ENCODE measurements around the gene OR51M1. TPM values are rescaled to one million over a fixed set of nuclear protein-coding genes. Genes with fewer than 3 reads are reported as not detected.
"Not testable (repeated sequence)": the region's sequence is repeated elsewhere in the genome, so short reads cannot be mapped to it uniquely, and the experiment has no call there.

Gene OR51M1, protein sequence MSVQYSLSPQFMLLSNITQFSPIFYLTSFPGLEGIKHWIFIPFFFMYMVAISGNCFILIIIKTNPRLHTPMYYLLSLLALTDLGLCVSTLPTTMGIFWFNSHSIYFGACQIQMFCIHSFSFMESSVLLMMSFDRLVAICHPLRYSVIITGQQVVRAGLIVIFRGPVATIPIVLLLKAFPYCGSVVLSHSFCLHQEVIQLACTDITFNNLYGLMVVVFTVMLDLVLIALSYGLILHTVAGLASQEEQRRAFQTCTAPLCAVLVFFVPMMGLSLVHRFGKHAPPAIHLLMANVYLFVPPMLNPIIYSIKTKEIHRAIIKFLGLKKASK
- not detected for polyA plus RNA-seq (ENCODE audit: insufficient read length in 4 of 4)

DNA sequence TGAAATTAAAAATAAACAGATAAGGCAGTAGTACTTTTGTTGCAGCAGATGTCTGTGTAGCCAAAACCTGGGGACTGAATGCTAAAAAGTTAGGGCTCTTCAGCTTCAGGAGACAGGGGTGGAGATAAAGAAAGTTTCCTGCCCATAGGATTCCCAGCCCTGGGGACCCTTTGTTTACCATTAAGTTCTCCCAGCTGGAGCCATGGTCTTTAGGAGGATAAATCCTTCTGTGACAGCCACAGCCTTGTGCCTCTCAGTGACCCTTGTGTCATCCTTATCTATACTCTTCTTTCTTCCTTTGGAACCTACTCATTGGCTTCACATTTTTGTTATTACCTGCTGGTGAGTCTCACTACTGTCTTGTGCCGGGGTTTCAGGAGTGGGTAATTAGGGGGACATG is at the start of gene OR51M1:
OR51M1 (plus strand) TSS at position 237 of the 400 bp plus-strand sequence. CDS start 5,587 bp downstream, outside the sequence.
- no peak for DNase-seq (ENCODE audit: low read depth in 4 of 4, low spot score in 3 of 4)

- no peak for DNase-seq (ENCODE audit: low read depth in 4 of 4, low spot score in 3 of 4)
Measured at GRCh38 chr11:5335170-5335569, 48.4 kb upstream of the OR51M1 start.

GRCh38 chr11:5336331-5336730 is 47.3 kb upstream of the OR51M1 start:
- DNase-seq (ENCODE audit: low read depth in 4 of 4, low spot score in 3 of 4), result no peak

DNA sequence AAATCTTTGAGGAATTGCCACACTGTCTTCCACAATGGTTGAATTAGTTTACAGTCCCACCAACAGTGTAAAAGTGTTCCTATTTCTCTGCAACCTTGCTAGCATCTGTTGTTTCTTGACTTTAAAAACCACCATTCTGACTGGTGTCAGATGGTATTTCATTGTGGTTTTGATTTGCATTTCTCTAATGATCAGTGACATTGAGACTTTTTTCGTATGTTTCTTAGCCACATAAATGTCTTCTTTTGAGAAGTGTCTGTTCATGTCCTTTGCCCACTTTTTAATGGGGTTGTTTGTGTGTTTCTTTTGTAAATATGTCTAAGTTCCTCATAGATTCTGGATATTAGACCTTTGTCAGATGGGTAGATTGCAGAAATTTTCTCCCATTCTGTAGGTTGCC is 46.4 kb upstream of the OR51M1 start:
- DNase-seq (ENCODE audit: low read depth in 4 of 4, low spot score in 3 of 4), result not testable (repeated sequence)

DNA sequence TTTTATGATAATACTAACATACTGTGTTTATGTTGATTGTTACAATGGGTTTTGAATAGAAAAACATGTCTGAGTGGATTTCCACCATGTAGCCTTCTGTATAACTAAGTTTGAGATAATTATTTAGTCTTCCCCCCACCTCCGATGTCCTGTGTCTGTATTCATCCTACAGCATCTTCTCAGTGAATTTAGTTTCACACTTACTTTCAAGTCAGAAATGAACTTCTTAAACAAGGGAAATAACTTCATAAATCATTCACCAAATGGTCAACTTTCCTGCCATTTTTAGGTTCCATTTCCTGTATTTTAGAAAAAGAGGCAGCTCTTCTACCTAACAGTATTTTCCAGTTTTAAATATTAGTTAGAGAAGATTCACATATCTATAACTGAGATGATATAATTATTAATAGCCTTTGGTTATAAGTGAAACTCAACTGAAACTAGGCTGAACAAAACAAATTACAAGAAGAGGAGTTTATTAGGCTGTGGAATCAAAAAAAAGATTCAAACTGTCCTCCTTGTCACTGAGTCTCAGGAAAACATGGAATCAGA is 43.8 kb upstream of the OR51M1 start:
- DNase-seq (ENCODE audit: low read depth in 4 of 4, low spot score in 3 of 4), result no peak

GRCh38 chr11:5343474-5344335 is 39.9 kb upstream of the OR51M1 start, which contains the start of gene OR51B5:
OR51B5 (minus strand) TSS chr11:5343524; CDS start chr11:5343524, 0 bp downstream.
- no peak for DNase-seq (ENCODE audit: low read depth in 4 of 4, low spot score in 3 of 4)

DNA sequence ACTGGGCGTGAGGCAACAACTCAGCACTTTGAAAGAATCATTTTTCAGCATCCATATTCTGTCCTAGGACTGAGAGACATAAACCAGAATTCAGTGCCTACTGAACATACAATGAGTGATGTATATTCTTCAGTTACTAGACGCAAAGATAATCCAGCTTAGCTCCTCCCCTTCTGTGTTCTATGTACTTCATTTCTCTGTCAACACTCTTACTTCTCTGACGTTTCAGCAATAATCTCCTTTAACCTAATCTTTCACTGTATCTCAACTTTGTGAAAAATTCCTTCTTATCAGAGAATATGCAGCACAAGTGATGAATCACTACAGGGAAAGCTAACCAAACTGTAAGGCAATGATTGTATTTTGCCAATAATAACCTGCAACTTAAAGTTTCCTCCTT is 37.8 kb upstream of the OR51M1 start:
- DNase-seq (ENCODE audit: low read depth in 4 of 4, low spot score in 3 of 4), result no peak

DNA sequence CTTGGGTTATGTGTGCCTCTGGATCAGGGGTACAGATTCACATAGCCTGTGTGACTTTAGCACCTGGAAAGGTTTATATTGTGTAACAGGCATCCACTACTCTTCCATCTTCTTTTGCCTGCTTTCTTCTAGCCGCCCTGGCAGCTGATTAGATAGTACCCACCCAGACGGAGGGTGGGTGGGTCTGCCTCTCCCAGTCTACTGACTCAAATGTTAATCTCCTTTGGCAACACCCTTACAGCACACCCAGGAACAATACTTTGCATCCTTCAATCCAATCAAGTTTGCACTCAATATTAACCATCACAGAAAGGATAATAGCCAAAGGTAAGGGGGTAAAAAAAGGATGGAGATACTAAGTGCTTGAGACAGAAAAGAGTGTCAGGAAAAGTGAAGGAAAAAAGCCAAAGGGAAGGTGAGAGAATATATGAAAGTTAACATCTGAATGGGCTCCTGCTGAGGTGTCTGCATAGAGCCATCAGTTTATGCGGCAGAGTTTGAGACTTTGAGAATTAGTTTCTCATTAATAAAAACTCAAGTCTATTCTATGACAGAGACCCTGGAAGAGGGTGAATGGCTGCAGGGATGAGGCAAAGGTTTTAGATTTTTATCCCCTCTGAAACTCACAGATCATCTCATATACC is 34.9 kb upstream of the OR51M1 start:
- DNase-seq (ENCODE audit: low read depth in 4 of 4, low spot score in 3 of 4), result no peak

GRCh38 chr11:5349550-5349949 is 34.1 kb upstream of the OR51M1 start:
- no peak for DNase-seq (ENCODE audit: low read depth in 4 of 4, low spot score in 3 of 4)

DNA sequence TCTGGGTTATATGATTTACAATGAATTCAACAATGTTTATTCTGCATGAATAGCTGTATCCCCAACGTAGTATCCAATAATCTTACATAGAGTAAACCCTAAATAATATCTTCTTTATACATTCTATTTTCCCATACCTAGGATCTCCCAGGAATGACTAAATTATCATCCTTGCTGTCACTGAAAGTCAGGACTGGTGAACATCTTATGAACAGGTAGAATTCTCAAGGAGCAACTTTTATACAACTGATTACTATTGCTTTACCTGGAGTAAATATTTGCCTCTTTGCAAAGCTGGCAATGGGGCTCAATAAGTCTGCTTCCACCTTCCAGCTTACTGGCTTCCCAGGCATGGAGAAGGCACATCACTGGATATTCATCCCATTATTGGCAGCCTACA is 32.4 kb upstream of the OR51M1 start, which contains the start of gene OR51B6:
OR51B6 (plus strand) TSS at position 301 of the 400 bp plus-strand sequence; CDS start at position 301, 0 bp downstream.
- no peak for DNase-seq (ENCODE audit: low read depth in 4 of 4, low spot score in 3 of 4)

DNA sequence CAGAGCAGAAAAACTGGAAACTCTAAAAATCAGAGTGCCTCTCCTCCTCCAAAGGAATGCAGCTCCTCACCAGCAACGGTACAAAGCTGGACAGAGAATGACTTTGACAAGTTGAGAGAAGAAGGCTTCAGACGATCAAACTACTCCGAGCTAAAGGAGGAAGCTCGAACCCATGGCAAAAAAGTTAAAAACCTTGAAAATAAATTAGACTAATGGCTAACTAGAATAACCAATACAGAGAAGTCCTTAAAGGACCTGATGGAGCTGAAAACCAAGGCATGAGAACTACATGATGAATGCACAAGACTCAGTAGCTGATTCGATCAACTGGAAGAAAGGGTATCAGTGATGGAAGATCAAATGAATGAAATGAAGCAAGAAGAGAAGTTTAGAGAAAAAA is 27.6 kb upstream of the OR51M1 start:
- DNase-seq (ENCODE audit: low read depth in 4 of 4, low spot score in 3 of 4), result not testable (repeated sequence)

DNA sequence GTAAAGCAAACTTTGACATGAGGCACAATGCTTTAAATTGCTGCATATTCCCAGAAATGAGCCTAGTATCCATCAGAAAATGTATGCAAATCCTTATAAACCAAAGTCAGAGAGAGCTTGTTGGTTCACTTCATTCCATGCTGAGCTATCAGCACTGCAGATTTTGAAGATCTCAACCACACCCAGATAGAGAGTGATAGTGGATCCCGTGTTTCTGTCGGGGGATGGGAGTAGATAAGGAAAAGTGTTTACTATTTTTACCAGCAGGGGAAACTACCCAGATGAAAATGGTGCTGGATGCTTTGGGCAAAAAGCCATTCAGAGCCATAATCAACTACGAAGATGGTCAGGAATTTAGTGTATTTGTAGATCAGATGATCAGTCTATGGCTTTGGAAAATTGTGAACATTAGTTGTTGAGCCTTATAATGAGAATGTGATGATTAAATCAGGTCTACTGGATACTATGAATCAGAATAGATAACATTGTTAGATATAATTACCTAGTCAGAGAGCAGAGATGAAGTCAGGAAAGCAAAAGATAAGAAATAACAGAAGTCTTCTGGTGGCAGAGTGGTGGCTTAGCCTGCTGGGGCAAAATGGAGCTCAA is 21.5 kb upstream of the OR51M1 start:
- DNase-seq (ENCODE audit: low read depth in 4 of 4, low spot score in 3 of 4), result no peak

- DNase-seq (ENCODE audit: low read depth in 4 of 4, low spot score in 3 of 4), result no peak
Measured at GRCh38 chr11:5363679-5364078, 19.9 kb upstream of the OR51M1 start.

DNA sequence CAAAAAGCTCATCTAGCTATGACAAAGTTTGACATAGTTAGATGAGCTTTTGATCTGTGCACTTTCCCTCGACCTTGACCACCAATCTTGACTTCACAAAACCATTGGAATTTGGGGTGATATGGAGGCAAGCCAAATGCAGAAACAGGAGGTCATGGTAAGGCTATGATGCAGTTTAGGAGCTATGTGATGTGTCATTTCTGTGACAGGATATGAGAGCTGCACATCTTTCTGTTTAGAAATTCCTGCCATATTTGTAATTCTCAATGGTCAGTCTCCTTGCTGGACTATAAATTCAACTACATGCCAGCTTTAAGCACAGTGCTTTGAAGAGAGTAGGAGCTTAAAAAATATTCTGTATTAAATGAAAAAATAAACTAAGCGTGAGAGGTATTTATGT is 19.4 kb upstream of the OR51M1 start:
- no peak for DNase-seq (ENCODE audit: low read depth in 4 of 4, low spot score in 3 of 4)

DNA sequence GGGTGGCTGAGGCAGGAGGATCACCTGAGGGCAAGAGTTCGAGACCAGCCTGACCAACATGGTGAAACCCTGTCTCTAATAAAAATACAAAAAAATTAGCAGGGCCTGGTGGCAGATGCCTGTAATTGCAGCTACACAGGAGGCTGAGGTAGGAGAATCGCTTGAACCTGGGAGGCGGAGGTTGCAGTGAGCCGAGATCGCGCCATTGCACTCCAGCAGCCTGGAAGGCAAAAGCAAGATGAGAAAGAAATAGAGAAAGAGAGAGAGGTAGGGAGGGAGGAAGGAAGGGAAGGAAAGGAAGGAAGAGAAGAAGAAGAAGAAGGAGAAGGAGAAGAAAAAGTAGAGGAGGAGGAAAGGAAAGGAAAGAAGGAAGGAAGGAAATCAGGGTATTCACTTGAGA is 17.2 kb upstream of the OR51M1 start:
- DNase-seq (ENCODE audit: low read depth in 4 of 4, low spot score in 3 of 4), result not testable (repeated sequence)

GRCh38 chr11:5366856-5367255 is 16.8 kb upstream of the OR51M1 start:
- DNase-seq (ENCODE audit: low read depth in 4 of 4, low spot score in 3 of 4), result no peak

- DNase-seq (ENCODE audit: low read depth in 4 of 4, low spot score in 3 of 4), result no peak
Measured at GRCh38 chr11:5367448-5368074, 16.1 kb upstream of the OR51M1 start.

DNA sequence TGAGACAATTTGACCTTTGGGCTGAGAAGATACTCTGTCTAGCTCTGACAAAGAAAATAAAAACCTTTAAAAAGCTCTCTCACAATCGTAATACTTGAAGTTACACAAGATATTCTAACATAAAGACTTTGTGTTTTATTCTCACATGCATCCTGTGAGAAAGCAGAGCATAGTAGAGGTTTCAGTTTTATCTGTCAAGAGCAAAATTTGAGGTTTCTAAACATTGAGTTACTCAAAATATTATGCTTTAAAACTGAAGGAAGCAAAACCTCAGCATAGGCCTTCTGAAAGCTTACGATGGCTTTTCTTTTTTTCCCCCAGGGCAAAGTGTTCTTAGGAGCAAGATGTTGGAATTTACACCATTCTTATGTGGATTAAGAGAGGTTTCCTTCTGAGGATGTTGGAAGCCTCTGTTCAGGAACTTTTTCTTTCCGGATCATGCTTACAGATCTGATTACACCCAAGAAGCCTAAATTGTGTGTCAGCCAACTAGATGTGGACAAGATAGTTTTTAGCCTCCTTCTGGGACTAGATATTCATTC is 15.0 kb upstream of the OR51M1 start:
- DNase-seq (ENCODE audit: low read depth in 4 of 4, low spot score in 3 of 4), result no peak

DNA sequence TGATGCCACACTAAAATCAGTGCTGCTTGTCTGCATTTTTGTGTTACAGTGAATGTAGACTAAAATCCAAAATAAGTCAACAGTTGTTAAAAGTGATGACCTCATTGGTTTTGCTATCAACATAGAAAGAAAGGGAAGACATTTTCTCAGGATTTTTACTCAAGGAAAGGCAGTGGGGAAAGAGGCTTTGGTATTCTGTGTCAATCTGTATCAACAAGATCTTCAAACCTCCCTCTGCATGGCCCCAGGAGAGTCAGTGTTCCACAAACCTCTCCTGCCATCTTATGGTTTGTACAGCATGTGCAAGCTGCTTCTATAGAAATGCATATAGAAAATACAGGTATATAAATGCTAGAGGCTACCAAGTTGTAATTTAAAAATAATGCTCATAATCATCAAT is 13.8 kb upstream of the OR51M1 start:
- DNase-seq (ENCODE audit: low read depth in 4 of 4, low spot score in 3 of 4), result no peak

Measured in left renal pelvis (tissue), 4 donors.